Stimulated activated CD4-positive, alpha-beta T cell treated with anti-CD3 and anti-CD28 coated beads, Interleukin-1b, Interleukin-23, amount 100 ng/mL, for 4 hours (primary cell): Measurements from ENCODE around the gene ASB17.
"Not testable (repeated sequence)": the region's sequence is repeated elsewhere in the genome, so short reads cannot be mapped to it uniquely, and the experiment has no call there.

ENCODE experiments used
- DNase-seq, 2 donors: peaks; one replicate each; pipeline ENCODE4 v3.0.0-alpha.2; 2020; ENCODE audit warnings: low read depth in 2 of 2

Gene ASB17, protein sequence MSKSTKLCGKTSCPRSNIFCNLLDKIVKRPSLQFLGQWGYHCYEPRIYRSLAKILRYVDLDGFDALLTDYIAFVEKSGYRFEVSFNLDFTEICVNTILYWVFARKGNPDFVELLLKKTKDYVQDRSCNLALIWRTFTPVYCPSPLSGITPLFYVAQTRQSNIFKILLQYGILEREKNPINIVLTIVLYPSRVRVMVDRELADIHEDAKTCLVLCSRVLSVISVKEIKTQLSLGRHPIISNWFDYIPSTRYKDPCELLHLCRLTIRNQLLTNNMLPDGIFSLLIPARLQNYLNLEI

GRCh38 chr1:75932304-75932703, at the start of gene ASB17:
Gene ASB17, minus strand, starts transcription at chr1:75932404. Its CDS starts 113 bp downstream, at chr1:75932291.
- no peak for DNase-seq

GRCh38 chr1:75980972-75981897, 49.0 kb upstream of the ASB17 start:
- DNase-seq, result no peak

GRCh38 chr1:75970631-75971030, 38.4 kb upstream of the ASB17 start:
- no peak for DNase-seq

- DNase-seq, result no peak
These were observed 37.3 kb upstream of the ASB17 start for GRCh38 chr1:75969550-75969949.

GRCh38 chr1:75967719-75968118, 35.5 kb upstream of the ASB17 start:
- no peak for DNase-seq

GRCh38 chr1:75964760-75965408, 32.7 kb upstream of the ASB17 start:
- no peak for DNase-seq

GRCh38 chr1:75964110-75964759, 32.0 kb upstream of the ASB17 start:
- not testable (repeated sequence) for DNase-seq

GRCh38 chr1:75954586-75954985, 22.4 kb upstream of the ASB17 start:
- no peak for DNase-seq

DNA sequence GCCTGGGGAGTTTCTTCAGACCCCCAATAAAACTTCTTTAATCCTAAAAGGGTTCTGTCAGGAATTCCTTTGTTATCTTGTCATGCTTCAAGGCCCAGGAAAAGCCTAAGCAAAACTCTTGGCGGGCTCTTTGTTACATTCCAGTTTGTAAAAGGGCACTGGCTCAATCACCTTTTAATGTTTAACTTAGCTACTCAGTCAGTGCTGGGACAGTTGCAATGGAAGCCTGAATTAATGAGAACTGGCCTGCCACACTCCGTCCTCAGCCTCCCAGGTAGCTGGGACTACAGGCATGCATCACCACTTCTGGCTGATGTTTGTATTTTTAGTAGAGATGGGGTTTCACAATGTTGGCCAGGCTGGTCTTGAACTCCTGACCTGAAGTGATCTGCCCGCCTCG, 21.3 kb upstream of the ASB17 start:
- no peak for DNase-seq

- no peak for DNase-seq
These were observed 19.8 kb upstream of the ASB17 start for GRCh38 chr1:75952016-75952415.

DNA sequence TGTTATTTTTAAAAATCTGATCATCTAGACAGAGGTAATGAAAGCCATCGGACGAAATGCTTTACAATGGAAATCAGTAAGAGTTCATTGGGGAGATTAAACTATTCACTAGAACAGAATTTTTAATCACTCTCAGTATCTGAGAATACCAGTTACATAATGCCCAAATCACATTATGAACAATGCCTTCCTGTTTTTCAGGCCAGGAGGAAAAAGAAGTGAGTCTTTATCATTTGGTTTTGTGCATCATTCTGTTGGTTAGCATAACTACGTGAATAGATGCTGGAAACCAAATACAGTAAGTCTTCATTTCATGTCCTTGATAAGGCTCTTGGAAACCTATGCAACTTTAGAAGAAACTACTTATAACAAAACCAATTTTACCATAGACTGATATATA, 18.0 kb upstream of the ASB17 start:
- no peak for DNase-seq

DNA sequence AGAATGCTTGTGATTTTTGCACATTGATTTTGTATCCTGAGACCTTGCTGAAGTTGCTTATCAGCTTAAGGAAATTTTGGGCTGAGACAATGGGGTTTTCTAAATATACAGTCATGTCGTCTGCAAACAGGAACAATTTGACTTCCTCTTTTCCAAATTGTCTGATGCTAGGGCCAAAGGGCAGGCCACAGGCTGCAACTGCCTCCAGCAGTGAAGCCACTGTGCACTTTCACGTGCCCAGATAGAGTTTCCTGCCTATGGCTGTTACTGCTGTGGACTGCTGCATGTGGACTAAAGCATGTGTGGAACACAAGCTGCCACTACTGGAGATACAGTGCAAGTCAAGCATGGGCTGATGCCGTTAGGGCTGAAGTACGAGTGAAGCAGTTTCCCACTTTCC, 10.8 kb upstream of the ASB17 start:
- DNase-seq, result not testable (repeated sequence)

DNA sequence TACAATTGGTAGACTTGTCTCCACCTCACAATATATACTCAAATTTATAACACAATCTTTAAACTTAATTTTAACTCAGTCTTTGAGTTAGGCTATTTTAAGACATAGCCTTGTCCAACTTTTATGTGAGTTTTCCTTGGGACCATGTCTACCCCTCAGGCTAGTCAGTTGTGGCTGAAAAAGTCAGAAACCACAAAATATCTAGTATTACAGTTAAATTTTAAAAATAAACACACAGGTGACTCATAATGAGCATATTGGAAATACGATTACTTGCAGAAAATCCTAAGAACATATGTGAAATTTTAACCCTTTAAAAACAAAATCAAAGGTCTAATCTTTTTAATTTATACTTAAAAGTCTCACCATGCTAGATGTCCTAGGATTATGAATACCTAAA, 4.8 kb upstream of the ASB17 start:
- DNase-seq, result no peak

- DNase-seq, result no peak
These were observed 9.5 kb downstream of the ASB17 start for GRCh38 chr1:75922698-75923097.

DNA sequence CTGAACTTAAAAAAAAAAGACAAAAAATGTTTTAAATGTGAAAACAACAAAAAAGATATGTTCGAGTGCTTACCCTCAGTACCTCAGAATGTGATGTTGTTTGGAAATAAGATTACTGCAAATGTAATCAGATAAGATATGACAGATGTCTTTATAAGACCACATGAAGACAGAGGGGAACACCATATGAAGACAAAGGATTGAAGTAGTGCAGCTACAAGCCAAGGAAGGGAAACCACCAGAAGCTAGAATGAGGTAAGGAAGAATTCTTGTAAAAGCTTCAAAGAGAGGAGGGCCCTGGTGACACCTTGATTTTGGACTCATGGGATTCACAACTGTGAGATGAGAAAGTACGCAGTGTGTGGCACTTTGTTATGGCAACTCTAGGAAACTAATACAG, 15.4 kb downstream of the ASB17 start:
- no peak for DNase-seq

DNA sequence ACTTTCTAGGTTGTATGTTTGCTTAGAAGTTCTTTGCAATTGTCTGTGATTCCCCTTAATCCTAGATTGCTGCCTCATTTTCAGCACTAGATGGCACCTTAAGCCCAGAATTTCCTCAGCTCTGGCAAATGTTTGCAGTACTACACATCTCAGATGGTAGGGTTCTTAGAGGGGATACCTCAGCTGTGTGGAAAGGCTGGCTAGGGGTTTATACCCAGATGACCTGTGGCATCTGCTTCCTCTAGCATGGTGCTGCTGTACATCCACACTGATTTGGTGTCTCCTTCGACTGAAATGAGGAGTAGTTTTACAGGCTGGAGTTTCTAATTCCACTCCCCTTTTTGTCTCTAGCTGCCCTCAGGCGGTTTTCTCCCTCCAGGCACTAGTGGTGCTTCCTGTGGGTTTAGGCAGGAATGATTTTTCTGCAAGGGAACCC, 23.5 kb downstream of the ASB17 start:
- DNase-seq, result no peak

- DNase-seq, result no peak
These were observed 30.8 kb downstream of the ASB17 start for GRCh38 chr1:75901371-75901770.

DNA sequence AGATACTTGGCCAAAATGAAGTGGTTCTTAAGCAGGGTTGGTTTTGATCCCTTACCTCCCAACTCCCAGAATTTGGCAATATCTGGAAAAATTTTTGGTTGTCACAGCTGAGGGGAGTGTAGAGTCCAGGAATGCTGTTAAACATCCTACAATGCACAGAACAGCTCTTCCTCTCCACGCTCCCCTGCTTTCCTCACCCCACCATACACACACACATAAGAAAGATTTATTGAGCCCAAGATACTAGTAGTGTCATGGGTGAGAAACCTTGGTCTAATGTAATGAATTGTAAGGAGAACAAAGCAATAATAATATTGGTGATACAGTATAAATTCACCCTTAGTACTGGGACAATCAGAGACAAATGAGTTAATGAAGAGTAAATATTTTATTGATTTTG, 47.8 kb downstream of the ASB17 start:
- DNase-seq, result no peak

GRCh38 chr1:75879985-75880384, 52.2 kb downstream of the ASB17 start:
- DNase-seq, result no peak

DNA sequence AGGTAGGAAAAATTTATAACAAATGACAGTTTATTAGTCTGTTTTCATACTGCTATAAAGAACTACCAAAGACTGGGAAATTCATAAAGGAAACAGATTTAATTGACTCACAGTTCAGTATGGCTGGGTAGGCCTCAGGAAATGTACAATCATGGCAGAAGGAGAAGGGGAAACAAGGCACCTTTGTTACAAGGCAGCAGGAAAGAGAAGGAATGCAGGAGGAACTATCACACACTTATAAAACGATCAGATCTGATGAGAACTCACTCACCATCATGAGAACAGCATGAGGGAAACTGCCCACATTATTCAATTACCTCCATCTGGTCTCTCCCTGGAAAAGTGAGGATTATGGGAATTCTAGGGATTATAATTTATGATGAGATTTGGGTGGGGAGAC, 61.3 kb downstream of the ASB17 start:
- no peak for DNase-seq
